ENCODE data around the gene CDK5R1.

CDK5R1 gene

DNA sequence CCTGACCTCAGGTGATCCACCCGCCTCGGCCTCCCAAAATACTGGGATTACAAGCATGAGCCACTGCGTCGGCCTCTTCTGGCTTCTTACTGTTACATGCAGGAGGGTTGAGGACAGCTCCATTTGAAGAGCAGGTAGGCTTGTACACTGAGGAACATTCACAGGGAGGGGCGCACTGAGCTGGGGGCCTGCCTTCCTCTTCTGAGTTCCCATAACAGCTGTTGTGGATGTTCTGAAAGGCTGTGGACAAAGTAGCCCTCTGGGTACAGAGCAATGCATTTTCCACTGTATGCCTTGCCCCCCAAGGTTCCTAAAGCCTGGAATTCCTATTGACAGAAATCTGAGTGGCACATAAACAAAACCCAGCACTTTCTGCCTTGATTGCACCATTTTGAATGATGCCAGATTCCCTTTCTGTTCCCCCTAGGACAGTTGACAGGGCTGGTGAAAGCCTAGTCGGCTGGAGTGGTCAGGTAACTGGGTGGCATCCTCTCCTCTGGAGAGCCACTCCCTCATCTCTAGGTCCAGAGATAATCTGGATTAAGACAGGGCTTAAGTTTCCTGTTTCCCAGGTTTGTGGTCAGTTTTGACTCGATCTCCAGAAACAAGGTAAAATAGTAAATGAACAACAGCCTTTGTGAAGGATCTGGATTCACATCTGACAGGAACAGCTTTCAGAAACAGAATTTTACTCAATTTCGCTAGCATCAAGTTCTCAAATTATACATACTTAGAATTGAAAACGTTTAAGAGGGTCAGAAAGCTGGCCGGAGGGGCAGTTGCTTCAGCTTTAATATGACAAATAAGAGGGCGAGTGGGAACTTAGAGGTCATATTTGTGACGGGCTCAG lies 1.3 kb upstream of the CDK5R1 start:
- no peaks in the 10 kb centered on the region for H3K9me3 ChIP-seq (ENCODE audit: control insufficient read depth, low read length)
- H3K4me1 ChIP-seq (ENCODE audit: control insufficient read depth, insufficient read depth, low read length, poor library complexity, severe bottlenecking) = peaks cover 18% of the 10 kb centered on the region
- WGBS, 2 experiments (ENCODE audit: insufficient coverage in 2 of 2) = 90 to 91% methylated on average over 9 of the region's 12 CpGs
- peak overlapping the region; percentile 25 for H3K4me3 ChIP-seq (ENCODE audit: extremely low read depth, insufficient read depth, low read length, poor library complexity, severe bottlenecking)
- H3K27ac ChIP-seq (ENCODE audit: low read depth, low read length, severe bottlenecking) = peak overlapping the region; percentile 77
- H3K36me3 ChIP-seq (ENCODE audit: control insufficient read depth, insufficient read depth, low read length) = peaks cover 51% of the 10 kb centered on the region

DNA sequence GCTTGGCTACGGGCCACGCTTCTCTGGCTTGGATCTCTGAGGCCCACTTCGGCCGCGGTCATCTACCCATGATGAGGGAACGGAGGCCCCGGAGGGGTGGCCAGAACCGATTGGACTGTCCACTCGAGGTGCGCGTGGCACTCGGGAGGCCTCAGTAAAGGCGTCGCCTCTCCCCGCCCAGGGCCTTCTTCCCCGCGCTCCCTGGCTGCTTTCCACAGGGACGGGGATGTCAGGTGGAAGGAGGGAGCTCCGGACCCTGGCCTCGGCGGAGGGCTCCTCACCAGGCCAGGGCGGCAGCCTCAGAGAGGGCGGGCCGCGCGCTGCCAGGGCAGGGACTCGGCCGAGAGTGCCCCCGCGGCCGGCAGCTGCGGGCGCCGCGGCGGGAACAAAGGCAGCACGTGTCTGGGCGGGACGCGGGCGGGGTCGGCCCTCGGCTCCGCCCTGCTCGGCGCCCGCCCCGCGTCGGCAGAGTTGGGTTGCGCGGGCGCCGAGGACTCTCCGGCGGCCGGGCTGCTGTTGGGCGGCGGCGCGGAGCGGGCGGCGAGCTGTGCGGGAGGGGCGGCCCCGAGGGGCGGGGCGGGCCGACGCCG lies 587 bp upstream of the CDK5R1 start:
- WGBS, 2 experiments (ENCODE audit: insufficient coverage in 2 of 2) = 20 to 23% methylated on average over 49 to 56 of the region's 72 CpGs
- Histone ChIP-seq H3K9me3 (ENCODE audit: control insufficient read depth, low read length) (no peaks in the 10 kb centered on the region), H3K4me1 (ENCODE audit: control insufficient read depth, insufficient read depth, low read length, poor library complexity, severe bottlenecking) (peaks cover 18% of the 10 kb centered on the region), H3K4me3 (ENCODE audit: extremely low read depth, insufficient read depth, low read length, poor library complexity, severe bottlenecking) (peak overlapping the region; percentile 25), H3K27ac (ENCODE audit: low read depth, low read length, severe bottlenecking) (peak overlapping the region; percentile 77), H3K36me3 (ENCODE audit: control insufficient read depth, insufficient read depth, low read length) (peaks cover 46% of the 10 kb centered on the region)

- H3K4me1 ChIP-seq (ENCODE audit: control insufficient read depth, insufficient read depth, low read length, poor library complexity, severe bottlenecking) = peaks cover 23% of the 10 kb centered on the region
- peaks cover 32% of the 10 kb centered on the region for H3K36me3 ChIP-seq (ENCODE audit: control insufficient read depth, insufficient read depth, low read length)
- 29 to 31% methylated on average over 54 to 57 of the region's 59 CpGs for WGBS, 2 experiments (ENCODE audit: insufficient coverage in 2 of 2)
- no peak overlapping the region for H3K27ac ChIP-seq (ENCODE audit: low read depth, low read length, severe bottlenecking)
- H3K4me3 ChIP-seq (ENCODE audit: extremely low read depth, insufficient read depth, low read length, poor library complexity, severe bottlenecking) = peak overlapping the region; percentile 54
- no peaks in the 10 kb centered on the region for H3K9me3 ChIP-seq (ENCODE audit: control insufficient read depth, low read length)
Measured at GRCh38 chr17:32487473-32488176, 832 bp downstream of the CDK5R1 start.

- peaks cover 31% of the 10 kb centered on the region for H3K36me3 ChIP-seq (ENCODE audit: control insufficient read depth, insufficient read depth, low read length)
- peaks cover 23% of the 10 kb centered on the region for H3K4me1 ChIP-seq (ENCODE audit: control insufficient read depth, insufficient read depth, low read length, poor library complexity, severe bottlenecking)
- no peaks in the 10 kb centered on the region for H3K9me3 ChIP-seq (ENCODE audit: control insufficient read depth, low read length)
- 89 to 92% methylated on average over 11 to 12 of the region's 16 CpGs for WGBS, 2 experiments (ENCODE audit: insufficient coverage in 2 of 2)
- no peak overlapping the region for H3K27ac ChIP-seq (ENCODE audit: low read depth, low read length, severe bottlenecking)
- H3K4me3 ChIP-seq (ENCODE audit: extremely low read depth, insufficient read depth, low read length, poor library complexity, severe bottlenecking) = peak overlapping the region; percentile 54
Measured at GRCh38 chr17:32488177-32488542, 1.4 kb downstream of the CDK5R1 start.

- 96% methylated on average over 7 to 11 of the region's 13 CpGs for WGBS, 2 experiments (ENCODE audit: insufficient coverage in 2 of 2)
- Histone ChIP-seq H3K9me3 (ENCODE audit: control insufficient read depth, low read length) (no peaks in the 10 kb centered on the region), H3K27ac (ENCODE audit: low read depth, low read length, severe bottlenecking) (no peak overlapping the region), H3K36me3 (ENCODE audit: control insufficient read depth, insufficient read depth, low read length) (peaks cover 30% of the 10 kb centered on the region), H3K4me3 (ENCODE audit: extremely low read depth, insufficient read depth, low read length, poor library complexity, severe bottlenecking) (peak overlapping the region; percentile 54), H3K4me1 (ENCODE audit: control insufficient read depth, insufficient read depth, low read length, poor library complexity, severe bottlenecking) (peaks cover 20% of the 10 kb centered on the region)
Measured at GRCh38 chr17:32488604-32489180, 1.9 kb downstream of the CDK5R1 start.

GRCh38 chr17:32489320-32490100 lies 2.7 kb downstream of the CDK5R1 start:
- Histone ChIP-seq H3K4me1 (ENCODE audit: control insufficient read depth, insufficient read depth, low read length, poor library complexity, severe bottlenecking) (peaks cover 16% of the 10 kb centered on the region), H3K4me3 (ENCODE audit: extremely low read depth, insufficient read depth, low read length, poor library complexity, severe bottlenecking) (no peak overlapping the region), H3K27ac (ENCODE audit: low read depth, low read length, severe bottlenecking) (no peak overlapping the region), H3K9me3 (ENCODE audit: control insufficient read depth, low read length) (no peaks in the 10 kb centered on the region), H3K36me3 (ENCODE audit: control insufficient read depth, insufficient read depth, low read length) (peaks cover 28% of the 10 kb centered on the region)
- WGBS, 2 experiments (ENCODE audit: insufficient coverage in 2 of 2) = 93 to 94% methylated on average over 6 to 8 of the region's 10 CpGs

DNA sequence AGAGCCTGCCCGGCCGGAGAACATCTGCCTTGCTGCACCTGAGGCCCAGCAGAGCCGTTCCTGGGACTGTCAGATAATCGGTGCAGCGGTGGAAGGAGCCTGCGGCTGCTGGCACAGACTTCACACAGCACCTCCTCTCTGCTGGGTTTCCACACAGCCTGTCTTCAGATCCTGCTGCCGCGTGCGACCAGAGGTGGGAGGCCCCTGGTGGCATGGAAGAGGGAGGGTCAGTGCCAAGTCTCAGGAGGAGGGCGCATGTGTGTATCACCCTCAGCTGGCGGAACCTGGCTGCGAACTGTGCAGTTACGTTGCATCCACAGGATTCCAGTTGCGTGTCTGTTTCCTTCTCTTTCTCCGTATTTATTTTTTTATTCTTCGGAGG lies 3.3 kb downstream of the CDK5R1 start:
- Histone ChIP-seq H3K4me1 (ENCODE audit: control insufficient read depth, insufficient read depth, low read length, poor library complexity, severe bottlenecking) (peaks cover 16% of the 10 kb centered on the region), H3K27ac (ENCODE audit: low read depth, low read length, severe bottlenecking) (no peak overlapping the region), H3K4me3 (ENCODE audit: extremely low read depth, insufficient read depth, low read length, poor library complexity, severe bottlenecking) (no peak overlapping the region), H3K9me3 (ENCODE audit: control insufficient read depth, low read length) (no peaks in the 10 kb centered on the region), H3K36me3 (ENCODE audit: control insufficient read depth, insufficient read depth, low read length) (peaks cover 28% of the 10 kb centered on the region)
- 75 to 76% methylated on average over 7 to 14 of the region's 16 CpGs for WGBS, 2 experiments (ENCODE audit: insufficient coverage in 2 of 2)

GRCh38 chr17:32491371-32492263 lies 4.8 kb downstream of the CDK5R1 start:
- no peak overlapping the region for H3K4me3 ChIP-seq (ENCODE audit: extremely low read depth, insufficient read depth, low read length, poor library complexity, severe bottlenecking)
- 93% methylated on average over 21 of the region's 21 CpGs for WGBS, 2 experiments (ENCODE audit: insufficient coverage in 2 of 2)
- H3K36me3 ChIP-seq (ENCODE audit: control insufficient read depth, insufficient read depth, low read length) = peaks cover 28% of the 10 kb centered on the region
- H3K4me1 ChIP-seq (ENCODE audit: control insufficient read depth, insufficient read depth, low read length, poor library complexity, severe bottlenecking) = peaks cover 20% of the 10 kb centered on the region
- H3K9me3 ChIP-seq (ENCODE audit: control insufficient read depth, low read length) = no peaks in the 10 kb centered on the region
- no peak overlapping the region for H3K27ac ChIP-seq (ENCODE audit: low read depth, low read length, severe bottlenecking)

DNA sequence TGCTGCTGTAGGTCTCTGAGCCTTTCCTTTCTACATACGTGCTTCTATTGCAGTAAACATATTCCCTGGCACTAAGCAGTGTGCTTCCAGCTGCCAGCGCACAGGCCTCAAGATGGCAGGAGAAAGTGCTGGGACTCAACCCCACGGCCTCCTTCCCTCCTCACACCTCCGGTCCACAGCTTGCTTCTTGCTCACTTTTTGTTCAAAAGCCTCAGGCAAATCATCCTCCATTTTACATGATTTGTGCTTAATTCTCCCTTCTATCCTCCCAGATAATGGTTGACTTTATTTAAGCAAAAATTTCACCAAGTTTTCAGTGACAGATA lies 5.4 kb downstream of the CDK5R1 start:
- H3K27ac ChIP-seq (ENCODE audit: low read depth, low read length, severe bottlenecking) = no peak overlapping the region
- H3K4me1 ChIP-seq (ENCODE audit: control insufficient read depth, insufficient read depth, low read length, poor library complexity, severe bottlenecking) = peaks cover 22% of the 10 kb centered on the region
- H3K4me3 ChIP-seq (ENCODE audit: extremely low read depth, insufficient read depth, low read length, poor library complexity, severe bottlenecking) = no peak overlapping the region
- WGBS, 2 experiments (ENCODE audit: insufficient coverage in 2 of 2) = 69 to 87% methylated on average over 4 of the region's 4 CpGs
- H3K36me3 ChIP-seq (ENCODE audit: control insufficient read depth, insufficient read depth, low read length) = peaks cover 28% of the 10 kb centered on the region
- H3K9me3 ChIP-seq (ENCODE audit: control insufficient read depth, low read length) = no peaks in the 10 kb centered on the region

Data from mesodermal cell (in vitro differentiated cells).